Prostate gland (tissue), 2 donors: ENCODE data around the gene STAMBPL1.
"Not testable (repeated sequence)": the region's sequence is repeated elsewhere in the genome, so short reads cannot be mapped to it uniquely, and the experiment has no call there.

Experiments used
- CTCF ChIP-seq, 4 experiments: fragments of 200-600 bp in 2 of 4; fragments of 450-650 bp in 2 of 4; sonication (generic) in 2 of 4; IDR thresholded peaks; 1 replicate in 3 of 4; 2 replicates in 1 of 4; pipeline ENCODE4 v1.5.1; 2016 to 2019; ENCODE audit warnings: antibody characterized with exemption in 4 of 4, mild to moderate bottlenecking in 2 of 4, moderate library complexity in 2 of 4
- POLR2AphosphoS5 ChIP-seq: sonication (generic); formaldehyde crosslinking; IDR thresholded peaks from one replicate; pipeline ENCODE4 v1.6.1; 2017; ENCODE audit warnings: antibody characterized with exemption

GRCh38 chr10:88882646-88883447 lies 2.8 kb downstream of the STAMBPL1 start:
- not testable (repeated sequence) for TF ChIP-seq POLR2AphosphoS5; CTCF (IDR thresholded peaks at IDR 0.05)
